ENCODE measurements around the gene KLRC1.
"Not testable (repeated sequence)": the region's sequence is repeated elsewhere in the genome, so short reads cannot be mapped to it uniquely, and the experiment has no call there.

KLRC1 gene

GRCh38 chr12:10466311-10466710 lies 13.1 kb upstream of the KLRC1 start:
- no peak for TF ChIP-seq CTCF (IDR thresholded peaks at IDR 0.05; ENCODE audit: low read depth, low read length, missing control alignments)
- no peak for DNase-seq (ENCODE audit: extremely low read depth, low read depth)
- H3K4me3 ChIP-seq (replicated peaks; ENCODE audit: low read depth, low read length): no peak overlapping the region

- TF ChIP-seq CTCF (IDR thresholded peaks at IDR 0.05; ENCODE audit: low read depth, low read length, missing control alignments): no peak
- DNase-seq (ENCODE audit: extremely low read depth, low read depth): no peak
These were observed 4.6 kb upstream of the KLRC1 start for GRCh38 chr12:10457760-10458159.

GRCh38 chr12:10456856-10457255 lies 3.7 kb upstream of the KLRC1 start:
- DNase-seq (ENCODE audit: extremely low read depth, low read depth): no peak
- no peak overlapping the region for H3K4me3 ChIP-seq (replicated peaks; ENCODE audit: low read depth, low read length)
- no peak for TF ChIP-seq CTCF (IDR thresholded peaks at IDR 0.05; ENCODE audit: low read depth, low read length, missing control alignments)

More at GRCh38 chr12:10457760-10458159, 4.6 kb upstream of the KLRC1 start:
- no peak overlapping the region for H3K4me3 ChIP-seq (replicated peaks; ENCODE audit: low read depth, low read length)

- DNase-seq (ENCODE audit: extremely low read depth, low read depth): no peak
- H3K4me3 ChIP-seq (replicated peaks; ENCODE audit: low read depth, low read length): no peak overlapping the region
- TF ChIP-seq CTCF (IDR thresholded peaks at IDR 0.05; ENCODE audit: low read depth, low read length, missing control alignments): no peak
These were observed 2.6 kb upstream of the KLRC1 start for GRCh38 chr12:10455766-10456165.

- no peak overlapping the region for H3K4me3 ChIP-seq (replicated peaks; ENCODE audit: low read depth, low read length)
- DNase-seq (ENCODE audit: extremely low read depth, low read depth): no peak
- no peak for TF ChIP-seq CTCF (IDR thresholded peaks at IDR 0.05; ENCODE audit: low read depth, low read length, missing control alignments)
These were observed 1.4 kb upstream of the KLRC1 start for GRCh38 chr12:10454531-10454930.

GRCh38 chr12:10448236-10448635 lies 4.9 kb downstream of the KLRC1 start:
- no peak for TF ChIP-seq CTCF (IDR thresholded peaks at IDR 0.05; ENCODE audit: low read depth, low read length, missing control alignments)
- DNase-seq (ENCODE audit: extremely low read depth, low read depth): no peak
- no peak overlapping the region for H3K4me3 ChIP-seq (replicated peaks; ENCODE audit: low read depth, low read length)

- DNase-seq (ENCODE audit: extremely low read depth, low read depth); H3K4me3 ChIP-seq (replicated peaks; ENCODE audit: low read depth, low read length): not testable (repeated sequence)
These were observed 7.1 kb downstream of the KLRC1 start for GRCh38 chr12:10446052-10446451.

- not testable (repeated sequence) for DNase-seq (ENCODE audit: extremely low read depth, low read depth); H3K4me3 ChIP-seq (replicated peaks; ENCODE audit: low read depth, low read length)
These were observed 12.0 kb downstream of the KLRC1 start for GRCh38 chr12:10441144-10441543.

- not testable (repeated sequence) for DNase-seq (ENCODE audit: extremely low read depth, low read depth); H3K4me3 ChIP-seq (replicated peaks; ENCODE audit: low read depth, low read length)
These were observed 13.4 kb downstream of the KLRC1 start for GRCh38 chr12:10439608-10440274.

- not testable (repeated sequence) for H3K4me3 ChIP-seq (replicated peaks; ENCODE audit: low read depth, low read length); DNase-seq (ENCODE audit: extremely low read depth, low read depth)
These were observed 15.6 kb downstream of the KLRC1 start for GRCh38 chr12:10437601-10438000.

GRCh38 chr12:10435816-10436215 lies 17.4 kb downstream of the KLRC1 start, which contains the start of gene KLRC2:
KLRC2 (minus strand) TSS chr12:10436010; CDS start chr12:10435986, 24 bp downstream.
- H3K4me3 ChIP-seq (replicated peaks; ENCODE audit: low read depth, low read length); DNase-seq (ENCODE audit: extremely low read depth, low read depth): not testable (repeated sequence)

Measured in HFF-Myc (cell line).